SW480 (cell line): ENCODE results near the gene ZNF101.
"Not testable (repeated sequence)": the region's sequence is repeated elsewhere in the genome, so short reads cannot be mapped to it uniquely, and the experiment has no call there.

Source experiments
- DNase-seq: peaks from one replicate; pipeline ENCODE4 v3.0.0-alpha.2; 2016; ENCODE audit warnings: low spot score

Gene ZNF101

DNA sequence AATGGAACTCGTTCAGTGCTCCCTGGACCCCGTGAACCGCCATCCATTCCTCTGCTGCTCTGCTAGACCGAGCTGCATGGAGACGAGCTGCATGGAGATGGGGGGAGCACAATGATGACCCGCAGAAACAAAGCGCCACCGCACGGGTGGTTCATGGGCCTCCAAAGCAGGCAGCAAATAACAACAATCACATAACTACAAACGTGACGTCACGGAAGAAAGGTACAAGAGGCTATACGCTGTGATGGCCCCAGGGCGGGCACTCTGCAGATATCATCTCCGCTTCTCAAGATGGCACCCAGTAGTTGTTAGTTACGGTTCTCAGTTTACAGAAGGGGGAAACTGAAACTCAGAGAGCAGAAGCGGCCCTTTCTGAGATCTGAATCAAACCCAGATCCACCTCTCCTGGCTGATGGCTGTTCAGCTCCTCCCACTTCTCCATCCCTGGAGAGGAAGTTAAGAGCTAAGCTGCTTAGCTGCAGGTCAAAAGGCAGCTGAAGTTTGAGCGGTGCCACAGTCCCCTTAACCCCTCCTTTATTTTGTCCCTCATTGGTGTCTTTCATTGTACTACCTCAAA lies 6.9 kb upstream of the ZNF101 start:
- DNase-seq = no peak

DNA sequence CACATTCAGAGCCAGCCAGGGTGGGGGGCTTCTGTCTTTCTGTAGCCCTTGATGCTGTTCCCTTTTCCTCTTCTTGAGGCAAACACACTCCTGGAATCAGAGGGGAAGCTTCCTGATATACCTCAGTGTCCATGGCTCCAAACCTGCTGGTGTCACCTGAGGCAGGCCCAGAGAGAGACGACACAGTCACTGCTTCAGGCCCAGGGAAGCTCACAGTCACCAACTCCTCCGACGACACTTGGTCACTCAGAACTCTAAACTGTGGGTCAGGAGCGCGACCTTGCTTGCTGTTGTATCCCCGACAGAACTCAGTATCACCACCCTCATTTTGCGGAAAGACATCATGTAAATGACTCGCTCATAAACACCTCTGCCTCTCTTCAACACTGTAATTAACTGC lies 6.3 kb upstream of the ZNF101 start:
- DNase-seq = no peak

DNA sequence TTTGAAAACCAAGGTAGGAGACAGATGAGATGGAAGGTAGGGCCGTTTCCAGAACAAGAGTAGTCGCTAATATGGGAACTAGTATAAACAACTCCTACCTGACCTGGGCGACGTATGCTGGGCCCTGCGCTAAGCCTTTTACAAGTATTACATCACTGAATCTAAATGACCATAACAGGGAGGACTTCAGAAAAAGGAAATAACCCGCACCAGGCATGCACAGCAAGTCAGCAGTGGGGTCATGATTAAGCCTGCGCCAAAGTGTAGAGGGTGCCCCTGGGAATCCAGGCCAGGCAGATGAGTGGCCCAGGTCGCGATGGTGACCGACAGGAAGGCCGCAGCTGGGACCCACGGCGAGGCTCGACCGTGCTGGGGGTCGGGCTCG lies 5.8 kb upstream of the ZNF101 start:
- DNase-seq = no peak

DNA sequence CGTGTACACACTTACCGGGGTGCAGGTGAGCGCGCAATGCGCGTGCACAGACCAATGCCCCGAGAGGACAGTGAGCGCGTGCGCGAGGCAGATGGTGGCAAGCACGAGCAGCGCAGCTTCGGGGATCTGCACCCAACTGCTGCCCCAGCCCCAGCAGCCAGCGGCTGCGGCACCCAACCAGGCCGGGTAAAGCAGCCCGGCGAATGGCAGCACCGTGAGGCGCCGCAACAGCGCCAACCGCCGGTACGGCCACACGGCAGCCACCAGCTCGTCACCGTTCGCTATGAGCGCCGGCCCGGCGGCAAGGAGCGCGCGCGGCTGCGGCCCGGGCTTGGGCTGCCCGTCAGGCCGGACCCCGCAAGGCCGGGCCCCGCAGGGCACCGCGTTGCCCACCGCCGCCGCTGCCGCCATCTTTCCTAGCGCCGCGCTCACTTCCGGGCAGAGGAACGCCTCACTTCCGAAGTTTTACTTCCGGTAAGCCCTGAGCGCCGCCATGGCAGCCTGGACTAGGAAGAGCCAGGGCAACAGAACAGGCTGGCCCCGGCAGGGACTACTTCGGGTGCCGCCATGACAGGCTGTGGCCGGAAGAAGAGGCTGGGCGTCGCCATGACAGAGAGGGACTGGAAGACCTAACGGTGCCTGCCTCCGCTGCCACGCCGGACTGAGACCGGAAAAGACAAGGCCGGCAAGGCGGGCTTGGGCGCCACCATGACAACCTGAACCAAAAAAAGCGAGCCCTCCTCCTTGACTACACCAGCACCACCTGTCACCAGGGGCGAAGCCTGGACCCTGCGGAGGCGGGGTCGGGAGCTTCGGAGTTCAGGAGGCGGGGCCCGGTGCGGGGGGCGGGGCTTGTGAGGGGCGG lies 5.2 kb upstream of the ZNF101 start, which contains the start of gene ATP13A1:
Gene ATP13A1 (minus strand): TSS at position 421 of the 865 bp plus-strand sequence. CDS start 10 bp downstream, at position 411.
- DNase-seq = peak; percentile 99

DNA sequence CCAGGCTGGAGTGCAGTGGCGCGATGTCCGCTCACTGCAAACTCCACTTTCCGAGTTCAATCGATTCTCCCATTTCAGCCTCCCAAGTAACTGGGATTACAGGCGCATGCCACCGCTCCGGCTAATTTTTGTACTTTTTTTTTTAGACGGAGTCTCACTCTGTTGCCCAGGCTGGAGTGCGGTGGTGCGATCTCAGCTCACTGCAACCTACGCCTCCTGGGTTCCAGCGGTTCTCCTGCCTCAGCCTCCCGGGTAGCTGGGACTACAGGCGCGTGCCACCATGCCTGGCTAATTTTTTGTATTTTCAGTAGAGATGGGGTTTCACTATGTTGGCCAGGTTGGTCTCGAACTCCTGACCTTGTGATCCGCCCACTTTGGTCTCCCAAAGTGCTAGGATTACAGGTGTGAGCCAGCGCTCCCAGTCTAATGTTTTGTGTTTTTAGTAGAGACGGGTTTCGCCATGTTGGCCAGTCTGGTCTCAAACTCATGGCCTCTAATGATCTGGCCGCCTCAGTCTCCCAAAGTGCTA lies 3.2 kb upstream of the ZNF101 start:
- not testable (repeated sequence) for DNase-seq

DNA sequence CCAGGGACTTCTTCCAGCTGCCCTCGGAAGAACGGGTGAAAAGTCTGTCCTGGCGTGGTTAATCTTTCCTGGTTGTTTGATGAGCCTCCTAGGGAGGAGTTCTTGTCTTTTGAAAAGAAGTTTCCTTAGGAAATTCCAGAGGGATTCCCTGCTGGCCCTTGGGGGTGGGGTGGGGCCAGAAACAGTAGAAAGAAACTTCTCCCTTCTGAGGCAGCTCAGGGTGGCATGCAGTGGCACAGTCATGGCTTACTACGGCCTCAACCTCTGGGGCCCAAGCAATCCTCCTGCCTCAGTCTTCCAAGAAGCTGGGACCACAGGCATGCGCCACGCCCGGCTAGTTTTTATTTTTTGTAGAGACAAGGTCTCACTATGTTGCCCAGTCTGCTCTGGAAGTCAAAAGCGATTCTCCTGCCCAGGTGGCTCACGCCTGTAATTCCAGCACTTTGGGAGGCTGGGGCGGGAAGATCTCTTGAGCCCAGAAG lies 1.5 kb downstream of the ZNF101 start:
- DNase-seq = no peak

DNA sequence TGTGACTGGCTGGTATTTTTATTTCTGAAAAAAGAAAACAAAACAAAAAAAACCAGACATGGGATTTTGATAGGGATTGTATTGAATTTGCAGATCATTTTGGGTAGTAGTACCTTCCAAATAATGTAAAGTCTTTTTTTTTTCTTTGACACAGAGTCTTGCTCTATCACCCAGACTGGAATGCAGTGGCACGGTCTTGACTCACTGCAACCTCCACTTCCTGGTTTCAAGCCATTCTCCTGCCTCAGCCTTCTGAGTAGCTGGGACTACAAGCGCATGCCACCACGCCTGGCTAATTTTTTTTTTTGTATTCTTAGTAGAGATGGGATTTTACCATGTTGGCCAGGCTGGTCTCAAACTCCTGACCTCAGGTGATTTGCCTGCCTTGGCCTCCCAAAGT lies 4.2 kb downstream of the ZNF101 start:
- DNase-seq = no peak

GRCh38 chr19:19674315-19674714 lies 5.7 kb downstream of the ZNF101 start:
- no peak for DNase-seq

DNA sequence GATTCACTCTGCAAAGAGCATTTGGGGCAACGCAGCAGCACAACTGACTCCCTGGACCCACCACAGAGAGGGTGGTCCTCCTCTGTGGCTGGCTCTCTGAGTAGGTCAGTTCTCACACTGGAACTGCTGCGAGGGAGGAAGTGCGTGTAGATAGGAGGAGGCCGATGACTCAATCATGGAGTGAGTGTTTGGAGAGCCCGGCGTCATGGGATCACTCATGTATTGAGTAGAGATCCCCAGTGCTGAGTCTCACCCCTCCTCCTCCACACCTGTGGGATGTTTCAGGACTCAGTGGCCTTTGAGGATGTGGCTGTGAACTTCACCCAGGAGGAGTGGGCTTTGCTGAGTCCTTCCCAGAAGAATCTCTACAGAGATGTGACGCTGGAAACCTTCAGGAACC lies 8.9 kb downstream of the ZNF101 start:
- no peak for DNase-seq

GRCh38 chr19:19679176-19680073 lies 10.8 kb downstream of the ZNF101 start:
- no peak for DNase-seq

- not testable (repeated sequence) for DNase-seq
Measured at GRCh38 chr19:19686119-19686518, 17.5 kb downstream of the ZNF101 start.

DNA sequence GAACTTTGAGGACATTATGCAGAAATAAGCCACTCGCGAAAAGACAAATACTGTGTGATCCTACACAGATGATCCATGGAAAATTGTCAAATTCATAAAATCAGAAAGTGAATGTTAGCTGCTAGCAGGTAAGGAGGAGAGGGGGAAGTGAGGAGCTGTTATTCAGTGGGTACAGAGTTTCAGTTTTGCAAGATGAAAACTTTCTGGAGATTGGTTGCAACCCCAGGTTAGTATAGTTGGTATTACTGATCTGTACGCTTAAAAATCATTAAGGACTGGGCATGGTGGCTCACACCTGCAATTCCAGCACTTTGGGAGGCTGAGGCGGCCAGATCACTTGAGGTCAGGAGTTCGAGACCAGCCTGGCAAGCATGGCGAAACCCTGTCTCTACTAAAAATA lies 17.9 kb downstream of the ZNF101 start:
- no peak for DNase-seq

DNA sequence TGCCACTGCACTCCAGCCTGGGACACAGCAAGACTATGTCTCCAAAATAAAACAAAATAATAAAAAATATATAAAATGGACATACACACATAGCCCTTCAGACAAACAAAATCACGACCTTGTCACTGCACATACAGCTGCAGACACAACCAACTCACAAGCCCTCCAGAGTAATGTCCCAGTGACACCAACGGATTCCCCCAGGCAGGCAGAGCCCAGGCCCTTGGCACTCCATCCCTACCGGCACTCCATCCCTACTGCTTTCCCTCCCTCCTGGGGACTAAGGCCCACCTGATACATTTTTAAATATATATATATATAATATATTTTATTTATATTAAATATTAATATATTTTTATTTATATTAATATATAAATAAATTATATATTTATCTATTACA lies 18.5 kb downstream of the ZNF101 start:
- no peak for DNase-seq

- not testable (repeated sequence) for DNase-seq
Measured at GRCh38 chr19:19689023-19689422, 20.4 kb downstream of the ZNF101 start.

DNA sequence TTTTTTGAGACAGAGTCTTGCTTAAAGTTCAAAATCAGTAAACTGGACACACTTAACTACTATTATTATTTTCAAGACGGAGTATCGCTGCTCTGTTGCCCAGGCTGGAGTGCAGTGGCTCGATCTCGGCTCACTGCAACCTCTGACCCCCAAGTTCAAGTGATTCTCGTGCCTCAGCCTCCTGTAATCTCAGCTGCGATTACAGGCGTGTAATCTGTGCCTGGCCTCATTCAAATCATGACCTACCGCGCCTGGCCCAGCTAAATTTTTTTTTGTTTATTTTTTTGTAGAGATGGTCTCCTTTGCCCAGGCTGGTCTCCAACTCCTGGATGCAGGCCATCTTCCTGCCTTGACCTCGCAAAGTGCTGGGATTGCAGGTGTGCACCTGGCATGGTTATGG lies 23.0 kb downstream of the ZNF101 start:
- DNase-seq = no peak

DNA sequence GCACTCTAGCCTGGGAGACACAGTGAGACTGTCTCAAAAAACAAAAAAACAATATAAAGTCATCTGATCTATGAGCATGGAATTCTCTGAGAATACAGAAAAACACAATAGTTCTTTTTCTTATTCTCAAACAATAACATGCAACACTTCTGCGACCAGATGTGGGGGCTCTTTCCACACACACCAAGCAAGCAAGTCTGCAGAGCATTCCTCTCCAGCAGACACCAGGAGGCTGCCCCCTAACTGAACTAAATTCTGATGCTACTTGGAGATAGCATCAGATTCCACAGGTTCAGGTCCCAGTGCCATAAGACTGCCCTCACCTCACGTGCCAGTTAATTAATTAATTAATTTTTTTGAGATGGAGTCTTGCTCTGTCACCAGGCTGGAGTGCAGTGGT lies 27.7 kb downstream of the ZNF101 start:
- DNase-seq = no peak

DNA sequence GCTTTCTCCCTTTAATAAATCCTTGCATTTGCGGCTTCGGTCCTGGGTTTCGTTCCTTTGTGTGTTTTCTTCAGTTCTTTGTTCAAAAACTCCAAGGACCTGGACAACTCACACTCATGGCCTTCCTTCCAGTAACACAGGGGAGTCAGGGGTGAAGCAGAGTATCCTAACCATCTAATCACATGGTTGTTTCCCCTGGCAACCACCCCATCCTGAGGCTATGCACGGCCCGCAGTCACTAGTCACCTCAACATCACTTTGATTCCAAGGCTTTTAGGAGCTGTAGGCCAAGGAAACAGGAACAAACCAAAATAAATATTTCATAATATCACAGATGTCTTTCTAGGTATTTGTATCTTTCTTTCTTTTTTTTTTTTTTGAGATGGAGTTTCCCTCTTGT lies 28.9 kb downstream of the ZNF101 start:
- DNase-seq = no peak

GRCh38 chr19:19700493-19700892 lies 31.9 kb downstream of the ZNF101 start:
- DNase-seq = not testable (repeated sequence)

DNA sequence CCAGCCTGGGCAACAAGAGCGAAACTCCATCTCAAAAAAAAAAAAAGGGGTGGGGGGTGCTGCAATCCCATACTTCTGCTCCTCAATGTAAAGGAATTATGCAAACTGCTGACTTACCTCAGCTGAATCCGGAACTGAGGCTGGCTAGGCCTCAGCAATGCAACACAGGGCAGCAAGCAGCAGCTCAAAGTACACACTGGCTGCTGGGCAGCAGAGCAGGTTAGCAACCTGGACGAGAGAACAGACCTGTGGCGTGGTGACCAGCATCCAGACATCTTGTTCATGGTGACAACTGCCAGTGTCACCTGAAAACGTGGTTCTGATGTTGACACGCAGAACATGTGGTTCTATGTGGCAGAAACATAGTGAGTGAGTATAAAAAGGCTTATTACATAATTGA lies 36.2 kb downstream of the ZNF101 start:
- no peak for DNase-seq

GRCh38 chr19:19710506-19710905 lies 41.9 kb downstream of the ZNF101 start:
- DNase-seq = no peak

- DNase-seq = no peak
Measured at GRCh38 chr19:19711306-19711933, 42.8 kb downstream of the ZNF101 start.
